RWPE2 (cell line): ENCODE results near the gene CCSAP.

ENCODE experiments used
- ATAC-seq: fragments of 200-7000 bp; cut with Tn5 transposase; 3 replicates; pipeline ENCODE4 v1.9.1; 2021; ENCODE audit warnings: low read depth
- DNase-seq: peaks from one replicate; pipeline ENCODE4 v3.0.0-alpha.2; 2020; ENCODE audit warnings: low spot score
- H3K27ac ChIP-seq: fragments of 450-650 bp; 2 replicates; pipeline ENCODE4 v1.5.1; 2017; ENCODE audit warnings: mild to moderate bottlenecking; ENCODE audit not compliant: poor library complexity, severe bottlenecking
- H3K27me3 ChIP-seq: fragments of 250-450 bp; sonication (Bioruptor Pico); 2 replicates; pipeline ENCODE4 v1.5.1; 2021; ENCODE audit warnings: mild to moderate bottlenecking, moderate library complexity; ENCODE audit not compliant: insufficient read depth, poor library complexity, severe bottlenecking
- H3K36me3 ChIP-seq: fragments of 250-450 bp; sonication (Bioruptor Pico); 2 replicates; pipeline ENCODE4 v1.5.1; 2020; ENCODE audit warnings: low read depth, mild to moderate bottlenecking, moderate library complexity
- H3K4me1 ChIP-seq: fragments of 250-450 bp; sonication (Bioruptor Pico); 2 replicates; pipeline ENCODE4 v1.5.1; 2021; ENCODE audit warnings: mild to moderate bottlenecking, moderate library complexity; ENCODE audit not compliant: insufficient read depth, poor library complexity, severe bottlenecking
- H3K4me3 ChIP-seq: fragments of 250-450 bp; sonication (Bioruptor Pico); 2 replicates; pipeline ENCODE4 v1.5.1; 2021; ENCODE audit warnings: mild to moderate bottlenecking, moderate library complexity; ENCODE audit not compliant: severe bottlenecking
- H3K9me3 ChIP-seq: fragments of 250-450 bp; sonication (Bioruptor Pico); 2 replicates; pipeline ENCODE4 v1.5.1; 2021; ENCODE audit warnings: mild to moderate bottlenecking, moderate library complexity; ENCODE audit not compliant: severe bottlenecking
- TF ChIP-seq, protein P1 (sequence below): fragments of 450-650 bp; IDR thresholded peaks from one replicate; pipeline ENCODE4 v1.5.1; 2017; ENCODE audit warnings: mild to moderate bottlenecking, moderate library complexity; ENCODE audit not compliant: poor library complexity, severe bottlenecking

Gene CCSAP

DNA sequence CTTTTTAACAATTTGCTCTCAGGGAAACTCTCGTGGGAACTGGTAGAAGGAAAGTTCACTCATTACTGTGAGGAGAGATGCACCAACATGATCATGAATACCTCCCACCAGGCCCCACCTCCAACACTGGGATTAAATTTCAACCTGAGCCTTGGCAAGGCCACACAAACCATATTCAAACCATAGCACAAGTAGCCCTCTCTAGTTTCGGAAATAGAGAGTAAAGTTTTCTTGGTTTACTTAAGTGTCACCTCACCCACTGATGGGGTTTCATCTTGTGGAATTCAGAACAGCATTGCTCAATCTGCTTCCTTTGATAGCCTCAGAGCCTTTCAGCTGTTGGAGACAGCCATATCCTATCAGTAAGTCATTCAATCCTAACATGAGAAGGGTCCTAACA lies 25.5 kb upstream of the CCSAP start:
- TF ChIP-seq, protein P1, sequence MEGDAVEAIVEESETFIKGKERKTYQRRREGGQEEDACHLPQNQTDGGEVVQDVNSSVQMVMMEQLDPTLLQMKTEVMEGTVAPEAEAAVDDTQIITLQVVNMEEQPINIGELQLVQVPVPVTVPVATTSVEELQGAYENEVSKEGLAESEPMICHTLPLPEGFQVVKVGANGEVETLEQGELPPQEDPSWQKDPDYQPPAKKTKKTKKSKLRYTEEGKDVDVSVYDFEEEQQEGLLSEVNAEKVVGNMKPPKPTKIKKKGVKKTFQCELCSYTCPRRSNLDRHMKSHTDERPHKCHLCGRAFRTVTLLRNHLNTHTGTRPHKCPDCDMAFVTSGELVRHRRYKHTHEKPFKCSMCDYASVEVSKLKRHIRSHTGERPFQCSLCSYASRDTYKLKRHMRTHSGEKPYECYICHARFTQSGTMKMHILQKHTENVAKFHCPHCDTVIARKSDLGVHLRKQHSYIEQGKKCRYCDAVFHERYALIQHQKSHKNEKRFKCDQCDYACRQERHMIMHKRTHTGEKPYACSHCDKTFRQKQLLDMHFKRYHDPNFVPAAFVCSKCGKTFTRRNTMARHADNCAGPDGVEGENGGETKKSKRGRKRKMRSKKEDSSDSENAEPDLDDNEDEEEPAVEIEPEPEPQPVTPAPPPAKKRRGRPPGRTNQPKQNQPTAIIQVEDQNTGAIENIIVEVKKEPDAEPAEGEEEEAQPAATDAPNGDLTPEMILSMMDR, result no peak
- Histone ChIP-seq H3K27me3 (no peaks in the 10 kb centered on the region), H3K36me3 (no peaks in the 10 kb centered on the region), H3K27ac (no peak overlapping the region), H3K4me1 (peaks cover 7% of the 10 kb centered on the region), H3K9me3 (no peaks in the 10 kb centered on the region), H3K4me3 (no peak overlapping the region)
- ATAC-seq (no peak), DNase-seq (no peak)

DNA sequence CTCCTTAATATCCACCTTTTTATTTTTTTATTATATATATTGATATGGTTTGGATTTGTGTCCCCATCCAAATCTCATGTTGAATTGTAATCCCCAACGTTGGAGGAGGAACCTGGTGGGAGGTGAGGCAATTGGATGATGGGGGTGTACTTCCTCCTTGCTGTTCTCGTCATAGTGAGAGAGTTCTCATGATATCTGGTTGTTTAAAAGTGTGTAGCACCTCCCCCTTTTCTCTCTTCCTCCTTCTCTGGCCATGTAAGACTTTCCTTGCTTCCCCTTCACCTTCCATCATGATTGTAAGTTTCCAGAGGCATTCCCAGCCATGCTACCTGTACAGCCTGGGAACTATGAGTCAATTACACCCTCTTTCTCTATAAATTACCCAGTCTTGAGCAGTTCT lies 22.7 kb upstream of the CCSAP start:
- TF ChIP-seq, protein P1, result no peak
- no peak overlapping the region for H3K4me3 ChIP-seq
- no peak overlapping the region for H3K27ac ChIP-seq
- no peaks in the 10 kb centered on the region for H3K9me3 ChIP-seq
- no peaks in the 10 kb centered on the region for H3K36me3 ChIP-seq
- H3K27me3 ChIP-seq, result no peaks in the 10 kb centered on the region
- no peaks in the 10 kb centered on the region for H3K4me1 ChIP-seq
- DNase-seq, result no peak
- ATAC-seq, result no peak

DNA sequence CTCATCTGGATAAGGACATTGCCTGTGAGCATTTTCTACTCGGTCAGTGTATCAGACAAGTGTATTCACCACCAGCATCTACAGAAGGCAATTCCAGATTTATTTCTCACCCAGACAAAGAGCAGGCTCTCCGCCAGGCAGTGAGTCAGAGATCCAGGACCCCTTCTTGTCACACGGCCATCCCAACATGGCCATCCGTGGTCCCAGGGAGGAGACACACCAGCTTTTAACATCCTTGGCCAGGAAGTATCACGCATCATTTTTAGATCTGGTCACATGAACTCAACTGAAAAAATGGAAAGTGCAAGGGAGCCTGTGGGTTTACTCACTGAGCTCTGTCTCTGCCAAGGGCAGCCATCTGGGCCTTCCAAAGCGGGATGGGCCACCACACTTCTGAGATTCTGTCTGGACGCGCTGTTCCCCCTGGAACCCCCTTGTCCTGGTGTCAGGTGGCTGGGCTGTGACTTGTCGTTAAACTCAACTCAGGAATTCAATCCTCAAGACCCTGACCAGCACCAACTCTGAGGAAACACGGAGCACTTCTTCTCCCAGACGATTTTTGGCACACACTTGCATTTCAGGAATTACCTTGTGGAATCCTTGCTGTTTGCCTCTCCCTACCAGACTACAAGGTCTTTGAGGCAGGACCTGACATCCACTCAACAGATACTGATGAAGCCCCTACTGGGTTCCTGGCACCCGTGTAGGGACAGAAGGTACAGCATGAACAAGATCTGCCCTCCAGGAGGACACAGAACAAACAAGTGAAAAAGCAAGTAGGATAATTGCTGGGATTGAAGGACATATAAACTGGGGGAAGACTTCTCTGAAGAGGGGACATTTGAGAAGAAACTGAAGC lies 21.6 kb upstream of the CCSAP start:
- DNase-seq (no peak), ATAC-seq (no peak)
- TF ChIP-seq, protein P1, result no peak
- Histone ChIP-seq H3K9me3 (no peaks in the 10 kb centered on the region), H3K27me3 (no peaks in the 10 kb centered on the region), H3K4me1 (no peaks in the 10 kb centered on the region), H3K36me3 (no peaks in the 10 kb centered on the region), H3K4me3 (no peak overlapping the region), H3K27ac (no peak overlapping the region)

DNA sequence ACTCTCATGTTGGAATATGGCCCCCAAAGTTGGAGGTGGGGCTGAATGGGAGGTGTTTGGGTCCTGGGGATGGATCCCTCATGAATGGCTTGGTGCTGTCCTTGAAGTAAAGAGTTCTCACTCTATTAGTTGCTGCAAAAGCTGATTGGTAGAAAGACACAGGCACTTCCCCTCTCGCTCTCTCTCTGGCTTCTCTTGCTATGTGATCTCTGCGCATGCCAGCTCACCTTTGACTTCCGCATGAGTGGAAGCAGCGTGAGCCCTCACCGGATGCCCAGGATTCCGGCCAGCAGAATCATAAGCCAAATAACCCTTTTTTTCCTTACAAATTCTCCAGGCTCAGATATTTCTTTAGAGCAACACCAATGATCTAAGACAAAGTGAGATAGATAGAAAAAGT lies 20.9 kb upstream of the CCSAP start:
- H3K27ac ChIP-seq, result no peak overlapping the region
- no peaks in the 10 kb centered on the region for H3K36me3 ChIP-seq
- H3K9me3 ChIP-seq, result no peaks in the 10 kb centered on the region
- H3K4me1 ChIP-seq, result no peaks in the 10 kb centered on the region
- TF ChIP-seq, protein P1, result no peak
- DNase-seq (no peak), ATAC-seq (no peak)
- H3K27me3 ChIP-seq, result no peaks in the 10 kb centered on the region
- H3K4me3 ChIP-seq, result no peak overlapping the region

DNA sequence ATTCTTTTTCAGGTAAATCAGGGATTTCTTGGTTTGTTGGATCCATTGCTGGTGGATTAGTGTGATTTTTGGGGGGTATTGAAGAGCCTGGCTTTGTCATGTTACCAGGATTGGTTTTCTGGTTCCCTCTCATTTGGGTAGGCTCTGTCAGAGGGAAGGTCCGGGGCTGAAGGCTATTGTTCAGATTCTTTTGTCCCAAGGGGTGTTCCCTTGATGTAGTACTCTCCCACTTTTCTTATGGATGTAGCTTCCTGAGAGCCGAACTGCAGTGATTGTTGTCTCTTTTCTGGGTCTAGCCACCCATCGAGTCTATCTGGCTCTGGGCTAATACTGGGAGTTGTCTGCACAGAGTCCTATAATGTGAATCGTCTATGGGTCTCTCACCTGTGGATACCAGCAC lies 17.6 kb upstream of the CCSAP start:
- DNase-seq (no peak), ATAC-seq (no peak)
- no peak overlapping the region for H3K27ac ChIP-seq
- H3K36me3 ChIP-seq, result no peaks in the 10 kb centered on the region
- TF ChIP-seq, protein P1, result no peak
- H3K27me3 ChIP-seq, result no peaks in the 10 kb centered on the region
- no peaks in the 10 kb centered on the region for H3K4me1 ChIP-seq
- H3K9me3 ChIP-seq, result no peaks in the 10 kb centered on the region
- H3K4me3 ChIP-seq, result no peak overlapping the region
